NCI-H2196 (cell line): ENCODE results near the gene PRKCE.

Experiments used
- DNase-seq: peaks from one replicate; lab custom pipeline; 2025; ENCODE audit not compliant: unreplicated experiment; lab: John Stamatoyannopoulos, UW

PRKCE gene

DNA sequence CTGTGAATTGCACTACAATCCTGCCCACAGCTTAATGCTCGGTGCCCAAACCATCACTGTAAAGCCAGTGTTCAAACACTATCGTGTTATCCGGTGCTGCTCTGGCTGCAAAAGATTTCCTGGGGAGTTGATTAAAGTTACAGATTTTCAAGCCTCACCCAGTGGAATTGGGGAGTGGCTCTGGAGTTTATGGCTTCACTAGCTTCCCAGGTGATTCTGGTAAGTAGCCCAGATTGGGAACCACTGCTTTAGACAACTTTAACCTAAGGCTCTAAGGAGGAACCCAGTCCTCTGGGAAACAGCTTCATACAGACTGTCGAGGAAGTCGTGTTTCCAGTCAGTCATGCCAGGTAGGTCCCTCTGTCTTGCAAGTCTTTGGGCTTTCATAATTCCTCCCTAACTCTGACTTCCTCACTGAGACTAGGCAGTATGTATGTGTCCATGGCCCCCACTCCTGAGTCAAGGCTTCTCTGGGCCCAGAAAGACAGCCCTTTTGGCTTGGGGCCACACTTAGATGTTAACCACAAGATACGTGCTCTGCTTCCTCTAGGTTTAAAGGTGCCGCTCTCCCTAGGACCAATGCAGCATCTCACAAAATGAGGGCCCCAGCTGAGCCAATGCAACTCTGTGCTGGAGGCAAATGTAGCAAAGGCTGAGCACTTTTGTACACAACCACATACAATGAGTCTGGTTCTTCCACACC lies 299.7 kb downstream of the PRKCE start:
- no peak for DNase-seq

DNA sequence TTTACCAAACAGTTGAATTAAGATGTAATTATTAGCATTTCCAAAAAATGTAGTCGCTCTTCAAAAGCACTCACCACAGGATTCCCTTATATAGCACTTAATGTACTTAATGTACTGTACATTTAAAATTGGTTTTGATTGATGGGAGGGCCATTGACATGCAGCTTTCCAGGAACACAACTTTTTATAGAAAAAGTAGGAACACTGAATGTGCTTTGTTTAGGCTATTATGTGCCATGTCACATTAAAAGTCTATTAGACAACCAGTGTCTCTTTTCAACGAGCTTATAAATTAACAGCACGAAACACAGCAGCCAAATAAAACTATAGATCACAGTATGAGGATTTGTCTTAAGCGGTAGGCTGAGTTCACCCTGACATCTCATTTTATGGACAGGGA lies 301.1 kb downstream of the PRKCE start:
- no peak for DNase-seq

- DNase-seq = no peak
These were observed 302.0 kb downstream of the PRKCE start for GRCh38 chr2:45953376-45954027.

- no peak for DNase-seq
These were observed 302.9 kb downstream of the PRKCE start for GRCh38 chr2:45954233-45954850.

- no peak for DNase-seq
These were observed 306.2 kb downstream of the PRKCE start for GRCh38 chr2:45957533-45958227.

- no peak for DNase-seq
These were observed 308.8 kb downstream of the PRKCE start for GRCh38 chr2:45960057-45960863.

- peak; percentile 28 for DNase-seq
These were observed 310.9 kb downstream of the PRKCE start for GRCh38 chr2:45962177-45962921.

DNA sequence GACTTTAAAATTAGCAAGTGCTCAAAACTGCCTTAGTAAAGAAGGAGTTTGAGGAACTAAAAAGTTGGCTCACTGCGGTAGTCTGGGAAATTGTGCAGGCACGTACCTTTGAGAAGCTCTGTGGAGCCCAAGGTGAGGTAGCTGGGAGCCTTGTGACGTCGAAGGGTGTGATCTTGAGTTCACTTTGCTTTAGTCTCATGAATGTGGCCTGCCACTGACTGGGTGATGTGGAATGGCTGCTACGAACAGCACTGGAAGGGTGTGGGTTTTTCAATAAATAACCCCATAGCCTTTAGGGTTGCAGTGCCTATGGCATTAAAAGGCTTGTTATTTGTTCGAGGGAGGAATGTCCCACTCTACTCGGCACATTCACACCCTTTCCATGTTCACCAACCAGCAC lies 312.3 kb downstream of the PRKCE start:
- DNase-seq = no peak

DNA sequence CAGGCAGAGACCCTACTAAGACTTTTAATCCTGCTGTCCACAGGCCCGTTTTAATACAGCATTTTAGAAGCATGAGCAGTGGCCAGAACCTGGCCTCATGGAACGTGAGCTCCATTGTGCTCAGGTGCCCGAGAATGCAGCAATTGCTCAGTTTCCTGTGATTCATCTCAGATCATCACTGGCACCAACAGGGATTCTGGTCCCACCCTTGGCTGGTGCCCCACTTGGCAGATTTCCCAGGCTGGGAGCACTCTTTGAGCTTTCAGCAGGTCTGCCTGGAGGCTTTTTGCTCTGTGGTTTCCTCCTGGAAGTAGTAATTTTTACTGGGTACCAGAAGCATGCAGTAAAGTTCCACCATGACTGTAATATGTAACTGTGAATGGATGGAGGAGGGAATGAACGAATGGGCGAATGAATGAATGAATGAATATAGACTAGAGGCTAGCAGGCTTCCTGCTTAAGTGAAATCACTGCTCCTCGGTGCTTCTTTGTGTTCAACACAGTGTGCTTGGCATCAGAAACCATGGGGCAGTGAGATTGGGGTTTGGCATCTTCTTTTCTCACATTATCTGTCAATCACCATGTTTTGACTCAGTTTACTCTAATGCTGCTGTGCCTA lies 312.9 kb downstream of the PRKCE start:
- DNase-seq = peak; percentile 76

DNA sequence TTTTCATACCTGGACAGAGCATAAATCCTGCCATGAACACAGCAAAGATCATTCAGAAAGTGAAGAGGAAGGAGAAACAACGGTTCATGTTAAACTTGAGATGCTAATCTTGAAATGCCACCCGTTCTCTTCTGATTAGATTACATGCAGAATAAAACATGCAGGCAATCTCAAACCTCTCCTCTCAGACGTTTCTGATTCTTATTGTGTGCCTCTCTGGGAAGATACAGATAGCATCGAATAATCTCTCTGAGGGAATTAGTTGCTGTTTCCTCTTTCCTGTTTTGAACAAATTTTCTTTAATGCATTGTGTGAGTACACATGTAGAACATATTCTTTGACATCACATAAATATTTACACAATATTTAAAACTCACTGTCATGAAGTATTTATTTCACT lies 313.4 kb downstream of the PRKCE start:
- no peak for DNase-seq

DNA sequence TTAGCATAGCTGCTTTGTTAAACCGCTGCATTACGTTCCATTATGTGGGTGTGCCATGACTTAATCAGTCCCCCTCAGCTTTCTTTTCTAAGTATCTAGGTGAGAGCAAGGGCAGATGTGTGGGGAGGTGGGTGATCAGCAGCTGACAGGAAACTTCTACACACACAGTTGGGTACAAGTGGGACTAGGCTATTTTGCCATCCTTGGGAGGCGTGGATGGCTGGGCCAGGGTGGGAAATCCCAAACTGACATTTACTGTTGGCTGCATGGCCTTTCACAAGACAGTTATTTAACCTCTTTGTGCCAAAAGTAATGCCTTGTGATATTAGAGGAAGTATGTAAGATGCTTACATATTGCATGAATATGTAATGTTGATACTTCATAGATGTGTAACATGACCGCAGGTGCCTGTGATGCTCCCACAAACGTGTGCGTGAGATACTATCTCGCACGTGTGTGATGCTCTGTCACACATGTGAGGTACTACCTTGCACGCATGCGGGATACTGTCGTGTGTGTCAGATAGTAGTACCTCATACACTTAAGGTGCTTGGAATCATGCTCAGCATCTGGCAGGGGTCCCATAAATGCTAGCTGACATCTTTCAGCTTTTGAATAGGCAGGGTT lies 314.5 kb downstream of the PRKCE start:
- DNase-seq = no peak

GRCh38 chr2:45968946-45969584 lies 317.6 kb downstream of the PRKCE start:
- no peak for DNase-seq

- DNase-seq = no peak
These were observed 322.0 kb downstream of the PRKCE start for GRCh38 chr2:45973426-45973825.

DNA sequence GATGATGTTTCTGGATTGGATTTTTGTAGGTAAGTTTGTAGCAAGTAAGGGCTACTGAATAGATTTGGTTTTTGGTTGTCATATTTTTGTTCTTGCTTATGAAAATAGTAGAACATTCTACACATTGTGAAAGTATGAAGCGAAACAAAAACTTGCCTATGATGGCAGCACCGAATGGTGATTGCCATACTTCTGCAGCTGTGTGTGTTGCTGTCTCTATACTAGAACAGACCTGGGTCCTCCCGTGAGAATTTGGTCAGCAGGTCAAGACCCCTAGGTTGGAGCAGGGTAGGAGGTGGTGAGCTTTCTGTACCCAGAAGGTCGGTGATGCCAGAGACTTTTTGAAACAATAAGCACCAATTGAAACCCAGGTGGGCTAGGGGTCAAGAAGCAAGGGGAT lies 322.6 kb downstream of the PRKCE start:
- no peak for DNase-seq

- DNase-seq = no peak
These were observed 323.4 kb downstream of the PRKCE start for GRCh38 chr2:45974762-45975408.

- no peak for DNase-seq
These were observed 324.5 kb downstream of the PRKCE start for GRCh38 chr2:45975752-45976517.

DNA sequence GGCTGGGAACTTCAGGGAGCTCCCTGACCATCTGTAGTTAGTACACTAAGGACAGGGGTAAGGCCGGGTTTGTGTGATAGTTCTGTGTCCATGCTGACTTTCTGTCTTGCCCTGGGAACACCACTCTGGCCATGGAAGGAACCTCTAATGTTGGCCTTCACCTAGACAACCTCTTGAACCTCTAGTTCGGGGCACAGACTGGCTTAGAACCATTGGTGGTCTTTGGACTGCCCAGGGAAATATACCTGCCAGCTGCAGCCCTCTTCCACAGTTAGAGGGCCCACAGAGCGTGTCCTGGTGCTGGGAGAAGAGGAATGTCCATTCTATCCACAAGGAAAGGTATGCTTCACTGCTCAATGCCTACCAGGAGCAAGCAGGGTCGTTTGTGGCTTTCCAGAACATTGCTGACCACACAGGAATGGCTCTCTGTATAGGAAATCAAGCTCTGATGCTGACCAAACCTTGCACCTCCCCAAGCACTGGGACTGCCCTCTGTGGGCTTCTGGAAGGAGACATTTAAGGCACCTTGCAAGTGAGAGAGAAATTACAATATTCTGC lies 326.9 kb downstream of the PRKCE start:
- DNase-seq = no peak
